ENCODE data around the gene ZNF211.

ZNF211 gene

GRCh38 chr19:57656346-57656745, 23.4 kb downstream of the ZNF211 start:
- DNase-seq (ENCODE audit: low spot score), result no peak

GRCh38 chr19:57664269-57665127, 31.5 kb downstream of the ZNF211 start:
- DNase-seq (ENCODE audit: low spot score), result peak; percentile 52

GRCh38 chr19:57665261-57665806, 32.4 kb downstream of the ZNF211 start:
- DNase-seq (ENCODE audit: low spot score), result no peak

GRCh38 chr19:57667228-57667627, 34.3 kb downstream of the ZNF211 start:
- DNase-seq (ENCODE audit: low spot score), result no peak

GRCh38 chr19:57668635-57669034, 35.7 kb downstream of the ZNF211 start, which contains the start of gene ZSCAN4:
TSS of gene ZSCAN4 (plus strand) at chr19:57668935. CDS start at chr19:57676146, 7,211 bp downstream.
- DNase-seq (ENCODE audit: low spot score), result no peak

GRCh38 chr19:57671124-57671895, 38.3 kb downstream of the ZNF211 start:
- no peak for DNase-seq (ENCODE audit: low spot score)

GRCh38 chr19:57672466-57672865, 39.5 kb downstream of the ZNF211 start:
- DNase-seq (ENCODE audit: low spot score), result no peak

GRCh38 chr19:57675881-57676280, 42.9 kb downstream of the ZNF211 start:
- peak; percentile 65 for DNase-seq (ENCODE audit: low spot score)

GRCh38 chr19:57682226-57682766, 49.3 kb downstream of the ZNF211 start:
- no peak for DNase-seq (ENCODE audit: low spot score)

- DNase-seq (ENCODE audit: low spot score), result no peak
These were observed 53.8 kb downstream of the ZNF211 start for GRCh38 chr19:57686727-57687126.

GRCh38 chr19:57687363-57688010, 54.5 kb downstream of the ZNF211 start:
- no peak for DNase-seq (ENCODE audit: low spot score)

- DNase-seq (ENCODE audit: low spot score), result no peak
These were observed 55.2 kb downstream of the ZNF211 start for GRCh38 chr19:57688011-57688763.

GRCh38 chr19:57689750-57690149, 56.8 kb downstream of the ZNF211 start:
- DNase-seq (ENCODE audit: low spot score), result no peak
